ENCODE data around the gene KLHL2.
"Not testable (repeated sequence)": the region's sequence is repeated elsewhere in the genome, so short reads cannot be mapped to it uniquely, and the experiment has no call there.

KLHL2 gene, protein sequence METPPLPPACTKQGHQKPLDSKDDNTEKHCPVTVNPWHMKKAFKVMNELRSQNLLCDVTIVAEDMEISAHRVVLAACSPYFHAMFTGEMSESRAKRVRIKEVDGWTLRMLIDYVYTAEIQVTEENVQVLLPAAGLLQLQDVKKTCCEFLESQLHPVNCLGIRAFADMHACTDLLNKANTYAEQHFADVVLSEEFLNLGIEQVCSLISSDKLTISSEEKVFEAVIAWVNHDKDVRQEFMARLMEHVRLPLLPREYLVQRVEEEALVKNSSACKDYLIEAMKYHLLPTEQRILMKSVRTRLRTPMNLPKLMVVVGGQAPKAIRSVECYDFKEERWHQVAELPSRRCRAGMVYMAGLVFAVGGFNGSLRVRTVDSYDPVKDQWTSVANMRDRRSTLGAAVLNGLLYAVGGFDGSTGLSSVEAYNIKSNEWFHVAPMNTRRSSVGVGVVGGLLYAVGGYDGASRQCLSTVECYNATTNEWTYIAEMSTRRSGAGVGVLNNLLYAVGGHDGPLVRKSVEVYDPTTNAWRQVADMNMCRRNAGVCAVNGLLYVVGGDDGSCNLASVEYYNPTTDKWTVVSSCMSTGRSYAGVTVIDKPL

GRCh38 chr4:165207431-165208220 lies at the start of gene KLHL2:
TSS of gene KLHL2 (plus strand) at chr4:165207561. CDS start at chr4:165207877, 316 bp downstream.
- peak; percentile 59 for DNase-seq (ENCODE audit: low read depth)

- DNase-seq (ENCODE audit: low read depth), result no peak
Measured at GRCh38 chr4:165158762-165159161, 48.6 kb upstream of the KLHL2 start.

DNA sequence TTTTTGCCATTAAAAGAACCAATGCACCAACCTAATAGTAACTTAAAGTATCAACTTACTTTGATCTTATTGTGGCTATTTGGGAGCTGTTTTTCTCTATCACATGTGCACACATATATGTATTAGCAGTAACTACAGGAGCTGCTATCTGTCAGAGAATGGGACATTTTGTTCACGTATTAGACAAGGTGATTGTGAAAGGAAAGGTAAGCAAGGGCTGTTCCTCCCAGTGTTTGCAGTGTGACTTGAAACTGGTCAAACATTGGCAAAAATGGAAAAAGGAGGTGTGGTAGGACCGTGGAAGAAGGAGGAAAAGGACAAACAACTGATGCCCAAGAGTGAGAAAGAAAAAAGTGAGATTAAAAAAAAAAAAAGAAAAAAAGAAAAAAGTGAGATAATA lies 43.1 kb upstream of the KLHL2 start:
- no peak for DNase-seq (ENCODE audit: low read depth)

GRCh38 chr4:165166872-165167271 lies 40.5 kb upstream of the KLHL2 start:
- not testable (repeated sequence) for DNase-seq (ENCODE audit: low read depth)

- no peak for DNase-seq (ENCODE audit: low read depth)
Measured at GRCh38 chr4:165167650-165168049, 39.7 kb upstream of the KLHL2 start.

DNA sequence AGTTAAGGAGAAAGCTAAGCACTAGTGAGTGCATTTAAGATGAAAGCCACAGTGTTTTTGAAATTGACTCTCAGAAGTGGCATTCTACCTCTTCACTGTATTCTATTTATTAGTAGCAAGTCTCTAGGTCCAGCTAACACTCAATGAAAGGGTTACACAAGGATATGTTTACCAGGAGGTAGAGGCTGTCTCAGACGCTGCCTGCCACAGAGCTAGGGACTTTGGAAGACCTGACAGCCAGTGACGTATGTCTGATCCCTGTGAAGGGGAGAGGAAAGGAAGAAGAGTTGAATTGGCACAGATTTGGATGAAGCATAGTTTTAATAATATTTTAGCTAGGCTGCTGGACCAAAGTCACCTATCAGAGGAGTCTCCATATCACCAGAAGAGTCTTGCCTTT lies 36.5 kb upstream of the KLHL2 start:
- DNase-seq (ENCODE audit: low read depth), result no peak

DNA sequence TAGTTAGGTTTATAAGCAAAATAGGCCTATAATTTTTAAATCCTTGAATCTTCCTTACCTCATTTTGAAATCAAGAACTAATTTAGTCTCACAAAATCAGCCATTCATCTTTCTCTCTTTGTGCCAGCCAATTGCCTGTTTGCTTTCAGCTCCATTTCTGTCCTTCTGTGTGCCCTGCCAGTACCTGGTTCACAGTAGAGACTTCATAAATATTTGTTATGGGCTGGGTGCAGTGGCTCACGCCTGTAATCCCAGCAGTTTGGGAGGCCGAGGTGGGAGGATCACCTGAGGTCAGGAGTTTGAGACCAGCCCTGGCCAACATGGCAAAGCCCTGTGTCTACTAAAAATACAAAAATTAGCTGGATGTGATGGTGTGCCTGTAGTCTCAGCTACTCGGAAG lies 31.9 kb upstream of the KLHL2 start:
- DNase-seq (ENCODE audit: low read depth), result not testable (repeated sequence)

DNA sequence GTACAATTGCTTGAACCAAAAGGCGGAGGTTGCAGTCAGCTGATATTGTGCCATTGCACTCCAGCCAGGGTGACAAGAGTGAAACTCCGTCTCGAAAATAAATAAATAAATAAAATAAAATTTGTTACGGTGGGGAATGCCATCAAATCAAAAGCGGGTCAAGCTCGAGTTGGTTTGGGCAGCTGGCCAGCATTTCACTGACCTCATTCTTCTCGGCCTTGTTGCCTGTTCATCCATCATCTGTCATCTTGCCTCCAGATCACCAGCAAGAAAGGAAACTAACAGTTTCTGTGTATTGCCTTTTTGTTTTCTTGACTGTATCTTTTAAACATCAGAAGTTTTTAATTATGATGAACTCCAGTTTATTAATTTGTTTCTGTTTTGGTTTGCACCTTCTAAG lies 31.5 kb upstream of the KLHL2 start:
- DNase-seq (ENCODE audit: low read depth), result no peak

- no peak for DNase-seq (ENCODE audit: low read depth)
Measured at GRCh38 chr4:165177725-165178666, 29.4 kb upstream of the KLHL2 start.

DNA sequence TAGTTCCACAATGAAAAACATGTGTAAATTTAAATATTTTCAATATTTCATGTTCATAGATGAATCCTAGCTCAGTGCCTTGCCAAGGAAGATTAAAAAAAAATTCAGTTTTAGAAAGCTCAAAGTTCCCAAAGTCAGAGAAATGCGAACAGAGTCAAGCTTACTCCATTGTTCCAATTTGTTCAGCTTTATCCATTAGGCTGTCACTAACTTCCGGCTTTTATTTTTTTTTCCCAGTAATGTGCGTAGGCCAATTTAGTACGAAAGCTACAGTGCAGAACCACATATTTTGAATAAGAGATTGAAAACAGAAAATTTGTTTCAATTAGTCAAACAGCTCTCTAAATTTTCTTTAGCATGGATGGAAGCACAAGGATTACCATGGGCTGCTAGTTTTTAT lies 23.1 kb upstream of the KLHL2 start:
- DNase-seq (ENCODE audit: low read depth), result no peak

- DNase-seq (ENCODE audit: low read depth), result not testable (repeated sequence)
Measured at GRCh38 chr4:165184998-165185397, 22.4 kb upstream of the KLHL2 start.

DNA sequence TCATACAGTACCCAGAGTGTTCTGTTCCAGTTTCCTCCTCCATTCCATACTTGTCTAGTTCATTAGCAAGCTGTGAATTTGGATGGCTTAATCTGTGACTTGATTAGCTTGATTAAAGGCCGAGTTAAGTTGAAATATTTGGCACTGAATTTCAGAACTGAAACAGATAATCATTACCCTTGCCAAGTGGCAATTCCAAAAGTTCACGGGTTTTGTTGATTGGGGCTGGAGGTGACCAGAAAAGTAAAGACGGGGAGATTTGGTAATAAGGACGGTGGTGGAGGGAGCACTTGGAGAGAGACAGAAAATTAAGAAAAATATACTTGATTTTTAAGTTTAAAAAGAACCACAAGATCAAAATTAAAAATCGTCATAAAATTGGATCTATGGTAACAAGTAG lies 21.9 kb upstream of the KLHL2 start:
- DNase-seq (ENCODE audit: low read depth), result no peak

GRCh38 chr4:165190591-165191347 lies 16.6 kb upstream of the KLHL2 start:
- no peak for DNase-seq (ENCODE audit: low read depth)

DNA sequence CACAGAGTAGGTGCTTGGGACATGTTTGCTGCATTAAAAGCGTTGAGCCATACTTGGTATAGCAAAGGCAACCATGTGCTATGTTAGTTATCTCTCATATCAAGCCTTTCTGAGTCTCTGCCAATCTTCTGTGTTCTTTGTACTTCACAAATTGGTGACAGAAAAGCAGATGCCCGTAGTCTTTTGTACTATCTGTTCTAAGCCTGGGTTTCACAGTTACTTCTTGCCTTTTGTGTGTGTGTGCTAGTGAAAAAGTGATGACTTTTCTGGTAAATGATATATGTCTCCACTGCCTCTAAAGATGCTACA lies 16.1 kb upstream of the KLHL2 start:
- DNase-seq (ENCODE audit: low read depth), result no peak

GRCh38 chr4:165191814-165192499 lies 15.4 kb upstream of the KLHL2 start:
- DNase-seq (ENCODE audit: low read depth), result no peak

- no peak for DNase-seq (ENCODE audit: low read depth)
Measured at GRCh38 chr4:165192500-165192898, 14.9 kb upstream of the KLHL2 start.

DNA sequence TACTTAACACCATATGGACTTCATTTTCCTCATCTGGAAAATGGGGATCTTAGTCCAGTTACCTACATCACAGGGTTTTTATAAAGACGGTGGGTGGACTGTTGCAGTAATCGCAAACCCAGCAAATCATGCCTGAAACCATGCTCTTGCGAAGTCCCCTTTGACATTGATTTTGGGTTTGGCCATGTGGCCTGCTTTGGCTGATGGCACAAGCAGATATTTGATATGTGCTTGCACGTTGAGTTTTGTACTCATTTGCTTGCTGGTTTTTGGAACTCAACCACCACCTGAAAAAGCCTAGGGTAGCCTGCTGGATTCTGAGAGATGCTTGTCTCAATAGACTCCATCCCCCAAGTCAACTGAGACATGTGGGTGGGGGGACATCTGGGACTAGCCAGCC lies 14.4 kb upstream of the KLHL2 start:
- DNase-seq (ENCODE audit: low read depth), result no peak

- DNase-seq (ENCODE audit: low read depth), result no peak
Measured at GRCh38 chr4:165194368-165194767, 13.0 kb upstream of the KLHL2 start.

- no peak for DNase-seq (ENCODE audit: low read depth)
Measured at GRCh38 chr4:165198329-165198728, 9.0 kb upstream of the KLHL2 start.

DNA sequence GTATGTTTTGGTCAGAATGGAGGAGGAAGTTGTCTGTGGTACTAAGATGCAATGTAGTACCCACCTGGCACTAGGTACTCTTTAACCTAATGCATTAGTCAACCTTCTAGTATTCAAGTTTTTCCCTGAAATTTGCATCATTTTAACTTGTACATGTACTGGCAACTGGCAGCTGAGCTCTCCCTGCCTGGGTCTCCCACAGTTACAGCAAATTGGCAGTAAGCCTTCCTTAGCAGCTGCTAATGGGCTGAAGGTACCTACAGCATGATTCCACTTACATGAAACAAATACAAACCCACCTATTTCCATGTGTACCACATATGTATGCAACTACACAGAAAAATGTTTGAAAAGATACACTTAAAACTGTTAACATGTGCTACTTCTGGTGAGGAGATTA lies 8.1 kb upstream of the KLHL2 start:
- no peak for DNase-seq (ENCODE audit: low read depth)

- no peak for DNase-seq (ENCODE audit: low read depth)
Measured at GRCh38 chr4:165199722-165200121, 7.6 kb upstream of the KLHL2 start.

Data from activated T-helper 1 cell treated with Interleukin-2 at 50 U/mL for 16 hours (primary cell).